GM21515 (cell line): Measurements from ENCODE around the gene SLAMF8.

Experiments
- ATAC-seq: cut with Tn5 transposase; IDR thresholded peaks from one replicate; pipeline ENCODE4 v1.9.1; 2021; ENCODE audit not compliant: unreplicated experiment

SLAMF8 gene

DNA sequence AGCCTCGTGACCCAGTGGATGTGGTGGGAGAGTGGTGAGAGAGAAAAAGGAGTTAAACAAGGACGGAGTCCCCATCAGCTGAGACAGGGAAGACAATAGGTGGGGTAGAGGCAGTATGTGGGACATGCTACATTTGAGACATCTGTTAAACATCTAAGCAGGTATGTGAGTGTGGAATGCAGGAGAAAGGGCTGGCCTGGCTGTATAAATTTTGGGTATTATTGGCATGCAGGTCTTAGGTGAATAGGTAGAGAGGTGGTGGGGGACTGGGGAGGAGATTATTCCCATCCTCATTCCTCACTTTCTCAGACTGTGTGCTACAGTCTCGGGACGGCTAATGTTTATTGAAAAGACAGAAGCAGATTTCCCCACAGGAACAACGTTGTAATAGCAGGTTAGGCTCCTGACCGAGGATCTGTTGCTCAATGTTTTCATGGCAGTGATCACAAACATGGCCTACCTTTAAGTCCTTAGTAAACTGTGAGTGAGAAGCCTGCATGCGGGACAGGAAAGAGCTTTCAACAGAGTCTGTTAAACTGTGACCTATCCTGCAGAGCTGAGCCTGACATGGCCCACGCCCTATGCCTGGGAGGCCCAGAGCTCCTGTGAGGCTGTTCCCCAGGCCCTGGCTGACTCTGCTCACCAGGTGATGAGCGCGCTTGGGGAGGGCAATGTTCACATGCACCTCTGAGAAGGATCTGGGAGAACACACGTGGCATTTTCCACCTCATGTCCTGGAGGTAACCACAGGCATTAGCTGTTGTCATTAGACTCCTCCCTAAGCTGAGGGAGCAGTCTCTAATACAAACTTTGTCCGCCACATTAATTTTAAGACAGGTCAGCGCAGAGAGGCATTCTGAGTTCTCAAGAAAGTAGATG lies 19.3 kb downstream of the SLAMF8 start:
- no peak for ATAC-seq

DNA sequence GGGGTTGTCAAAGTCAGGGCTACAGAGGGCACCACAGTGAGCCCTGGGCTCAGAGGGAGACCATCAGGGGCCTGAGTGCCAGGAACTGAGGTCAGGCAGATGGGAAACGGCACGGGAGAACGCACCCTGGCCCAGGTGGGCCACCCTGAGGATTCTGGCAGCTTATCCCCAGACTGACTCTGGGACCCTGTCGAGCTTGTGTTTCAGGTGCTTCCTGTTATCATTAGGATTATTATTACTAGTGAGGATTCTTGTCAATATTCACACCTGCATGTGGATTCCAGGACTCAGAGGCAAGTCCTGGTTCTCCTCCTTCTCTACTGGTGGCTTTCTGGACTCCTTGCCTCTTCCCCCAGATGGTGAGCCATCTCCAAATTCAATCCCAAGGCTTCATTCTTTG lies 20.6 kb downstream of the SLAMF8 start:
- no peak for ATAC-seq

DNA sequence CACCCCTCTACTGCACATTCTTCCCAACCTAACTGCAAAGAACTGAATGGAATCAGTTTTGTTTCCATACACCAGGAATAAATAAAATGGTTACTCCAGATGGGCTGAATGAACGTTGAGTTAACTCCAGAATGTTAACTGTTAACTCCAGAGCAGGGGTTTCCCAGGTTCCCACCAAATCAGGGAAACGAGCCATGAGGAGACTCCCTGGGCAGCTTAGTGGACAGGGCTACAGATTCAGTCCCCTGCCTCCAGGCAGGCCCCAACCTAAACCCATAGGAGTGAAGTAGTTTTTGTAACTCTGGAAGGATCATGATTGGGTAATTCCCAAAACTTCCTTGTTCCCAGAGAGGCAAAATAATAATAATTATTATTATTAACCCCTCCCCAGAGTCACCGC lies 21.7 kb downstream of the SLAMF8 start:
- no peak for ATAC-seq

DNA sequence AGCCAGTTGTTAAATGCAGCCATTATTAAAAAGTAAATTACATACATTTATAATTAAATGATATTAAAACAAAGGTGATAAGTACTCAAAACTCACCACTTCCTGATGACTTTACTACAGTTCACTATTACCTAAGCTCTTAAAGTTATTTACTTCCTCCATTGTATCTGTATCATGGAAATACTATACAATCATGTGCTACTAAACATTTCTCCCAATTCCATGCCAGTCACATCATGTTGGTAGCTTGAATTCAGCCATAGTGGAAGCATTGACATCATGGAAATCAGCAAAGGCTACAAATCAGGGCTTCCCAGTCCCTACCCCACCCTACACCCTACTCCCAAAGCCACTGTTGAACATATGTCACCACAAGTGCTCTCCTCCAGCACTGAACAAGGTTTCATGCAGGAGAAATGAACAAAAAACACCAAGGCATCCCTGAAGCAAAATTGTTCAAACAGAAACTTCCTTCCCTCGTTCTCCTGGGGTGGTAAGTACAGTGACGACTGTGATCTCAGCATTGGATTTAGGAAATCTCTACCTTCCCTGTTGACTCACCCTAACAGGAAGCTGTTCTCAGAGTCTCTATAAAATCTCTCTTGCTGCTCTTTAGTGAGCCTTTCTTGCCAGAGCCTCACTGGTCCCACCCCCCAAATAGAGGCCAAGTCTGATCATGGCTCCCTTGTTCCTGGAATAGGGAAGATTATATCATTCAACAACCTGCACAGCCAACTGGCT lies 23.1 kb downstream of the SLAMF8 start:
- no peak for ATAC-seq

DNA sequence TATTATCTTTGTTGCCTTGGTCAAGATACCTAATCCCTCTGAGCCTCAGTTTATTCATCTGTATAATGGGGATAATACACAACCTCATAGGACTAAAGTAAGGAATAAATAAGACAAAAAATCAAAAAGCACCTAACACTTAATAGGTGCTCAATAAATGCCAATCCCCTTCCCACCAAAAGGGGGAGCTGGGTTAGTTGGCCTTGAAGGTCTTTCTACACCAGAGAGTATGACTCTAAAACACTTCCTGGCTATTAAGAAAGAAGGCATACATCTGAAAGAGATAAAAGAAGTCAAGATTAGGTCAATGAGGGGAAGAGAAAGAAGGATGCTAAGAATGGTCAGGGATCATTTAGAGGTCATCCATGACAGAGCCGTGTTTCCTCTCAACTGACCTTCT lies 24.7 kb downstream of the SLAMF8 start:
- no peak for ATAC-seq

DNA sequence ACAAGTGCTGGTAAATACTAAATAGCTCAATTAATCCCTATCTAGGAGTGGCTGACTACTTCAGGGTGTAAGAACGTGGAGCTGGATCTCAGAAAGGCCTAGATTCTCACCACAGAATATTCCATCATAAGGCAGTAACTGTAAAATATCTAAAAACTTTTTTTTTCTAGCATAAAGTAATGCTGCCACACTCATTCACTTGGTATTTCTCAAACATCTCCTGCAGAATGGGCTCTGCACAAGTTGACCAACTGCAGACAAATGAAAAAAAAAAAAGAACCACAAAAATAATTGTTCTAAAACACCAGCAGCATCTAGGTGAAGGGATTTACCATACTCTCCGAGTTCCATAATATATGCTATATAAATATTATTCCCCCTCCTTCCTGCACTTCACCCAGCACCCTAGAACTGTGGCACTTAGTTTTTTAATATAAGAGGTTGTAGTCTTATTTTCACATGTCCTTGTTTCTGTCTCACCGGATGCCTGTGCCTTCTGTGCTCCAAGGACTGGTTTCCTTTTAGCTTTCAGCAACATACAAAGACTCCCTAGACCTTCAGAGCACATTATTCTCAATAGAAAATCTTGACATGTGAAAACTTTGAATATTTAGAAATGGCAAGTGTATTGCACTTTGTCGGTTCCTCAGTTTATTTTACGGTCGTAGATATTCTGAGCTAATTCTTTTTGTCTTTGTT lies 26.9 kb downstream of the SLAMF8 start:
- no peak for ATAC-seq

DNA sequence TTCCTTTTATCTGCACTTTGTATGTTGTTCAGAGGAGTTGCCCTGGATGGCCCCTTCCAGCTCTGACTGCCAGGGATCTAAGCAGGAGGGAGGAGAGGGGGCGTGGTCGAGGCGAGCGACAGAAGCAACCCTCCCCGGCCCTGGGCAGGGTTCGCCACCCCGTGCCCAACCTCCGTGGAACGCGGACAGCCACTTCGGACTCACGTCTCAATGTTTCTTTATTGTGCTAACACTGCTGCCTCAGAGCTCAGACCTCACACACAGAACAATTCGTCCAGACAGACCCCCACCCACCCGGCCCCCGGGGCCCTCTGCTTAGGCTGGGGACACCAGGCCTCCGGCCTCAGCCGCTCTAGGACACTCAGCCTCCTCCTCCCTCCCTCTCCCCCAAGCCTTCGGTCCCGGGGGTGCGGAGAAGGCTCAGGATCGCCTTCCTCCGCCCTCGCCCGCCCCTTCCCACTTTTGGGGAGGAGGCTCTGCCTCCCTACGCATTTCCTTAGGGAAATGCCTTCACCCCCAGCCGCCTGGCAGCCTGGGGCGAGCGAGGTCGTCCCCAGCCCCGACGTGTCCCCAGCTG lies 27.5 kb downstream of the SLAMF8 start:
- ATAC-seq, result no peak

DNA sequence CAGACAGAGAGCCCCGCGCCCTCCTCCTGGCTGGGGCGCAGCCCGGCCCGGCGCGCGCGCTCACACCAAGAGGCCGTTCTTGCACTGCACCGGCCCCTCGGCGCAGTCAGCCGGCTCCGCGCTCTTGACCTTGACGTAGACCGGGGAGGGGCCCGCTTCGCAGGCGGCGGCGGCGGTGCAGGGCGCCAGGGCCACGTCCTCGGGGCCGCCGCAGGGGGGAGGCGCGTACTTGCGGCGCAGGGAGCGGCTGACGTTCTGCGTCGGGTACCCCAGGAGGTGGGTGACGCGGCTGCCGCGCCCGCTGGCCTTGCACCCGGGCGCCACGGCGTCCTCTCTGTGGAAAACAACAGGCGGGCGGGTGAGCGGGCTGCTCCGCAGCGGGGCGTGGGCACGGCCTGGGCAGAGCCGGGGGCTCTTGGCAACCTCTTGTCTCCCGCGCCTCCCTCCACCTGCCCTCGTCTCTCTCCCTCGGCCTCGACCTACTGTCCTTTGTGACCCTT lies 28.1 kb downstream of the SLAMF8 start:
- ATAC-seq, result peak; percentile 73

DNA sequence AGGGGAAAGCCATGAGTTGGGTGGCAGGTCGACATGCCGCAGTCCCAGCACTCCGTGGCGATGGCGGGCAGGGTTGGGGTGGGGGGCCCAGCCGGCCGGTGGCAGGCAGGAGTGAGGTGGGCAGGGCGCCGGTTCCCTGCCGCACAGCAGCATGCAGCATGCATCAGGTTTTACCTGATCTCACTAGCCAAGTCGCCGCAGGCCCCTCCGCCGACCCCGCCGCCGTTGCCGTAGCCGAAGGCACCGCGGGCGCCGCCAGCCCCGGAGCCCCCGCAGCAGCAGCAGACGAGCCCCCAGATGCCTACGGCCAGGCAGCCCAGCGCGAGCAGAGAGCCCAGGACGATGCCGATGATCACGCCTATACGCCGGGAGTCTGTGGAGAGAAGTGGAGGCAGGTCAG lies 29.0 kb downstream of the SLAMF8 start:
- no peak for ATAC-seq

DNA sequence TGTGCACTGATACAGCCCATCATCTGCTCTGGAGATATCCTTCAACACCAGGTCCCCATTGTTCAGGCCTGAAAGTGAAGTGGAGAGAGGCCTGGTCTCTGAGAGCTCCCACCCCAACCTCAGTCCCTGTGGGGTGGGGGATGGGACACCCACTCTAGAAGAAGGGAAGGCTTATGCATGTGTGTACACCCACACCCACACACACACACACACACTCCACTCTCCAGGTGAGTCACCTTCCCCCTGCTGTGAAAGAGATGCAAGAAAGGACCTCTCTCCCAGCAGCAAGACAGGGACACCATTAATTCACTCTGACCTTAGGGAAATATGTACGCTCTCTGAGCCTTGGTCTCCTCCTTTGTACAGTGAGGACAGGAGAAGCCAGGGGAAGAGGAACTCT lies 29.9 kb downstream of the SLAMF8 start:
- no peak for ATAC-seq

DNA sequence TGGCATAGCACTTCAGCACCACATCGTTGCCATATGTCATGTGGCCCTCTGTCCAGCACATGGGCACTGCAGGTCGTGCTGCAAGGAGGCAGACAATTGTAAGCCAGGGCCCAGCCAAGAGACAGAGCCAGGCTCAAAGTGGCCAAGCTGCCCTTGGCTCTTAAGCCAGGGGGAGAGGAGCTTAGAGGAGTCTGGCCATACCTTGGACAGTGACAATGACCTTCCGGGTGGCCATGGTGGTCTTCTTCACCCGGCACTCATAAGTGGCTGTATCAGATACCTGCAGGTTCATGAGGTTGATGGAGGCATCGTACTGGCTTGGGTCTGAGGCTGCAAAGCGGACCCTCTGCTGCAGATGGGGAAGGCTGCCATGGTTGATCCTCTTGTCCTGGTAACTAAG lies 31.2 kb downstream of the SLAMF8 start:
- ATAC-seq, result no peak

DNA sequence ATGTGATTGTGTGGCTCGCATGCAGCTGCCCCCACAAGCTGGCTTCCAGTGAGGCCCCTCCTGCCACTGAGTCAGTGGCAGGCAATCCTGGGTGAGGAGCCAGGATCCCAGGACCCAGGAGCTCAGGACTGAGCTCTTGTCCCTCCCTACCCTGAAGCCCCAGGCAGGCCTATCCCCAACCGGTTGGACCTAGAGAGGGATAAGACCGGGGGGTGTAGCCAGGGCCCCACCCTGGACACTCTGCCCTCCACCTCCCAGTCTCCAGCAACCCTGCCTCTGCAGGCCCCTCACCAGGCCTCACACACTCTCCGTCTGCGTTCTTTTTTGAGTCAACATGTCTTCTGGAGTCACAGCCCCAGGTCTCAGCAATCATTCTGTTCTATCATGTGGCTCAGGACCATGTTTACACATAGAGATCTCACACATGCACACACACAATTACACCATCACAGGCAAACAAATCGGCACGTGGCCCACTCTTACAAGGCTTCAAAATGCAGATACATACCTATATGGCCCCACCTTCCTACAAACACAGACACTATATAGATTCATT lies 33.2 kb downstream of the SLAMF8 start:
- ATAC-seq, result no peak

DNA sequence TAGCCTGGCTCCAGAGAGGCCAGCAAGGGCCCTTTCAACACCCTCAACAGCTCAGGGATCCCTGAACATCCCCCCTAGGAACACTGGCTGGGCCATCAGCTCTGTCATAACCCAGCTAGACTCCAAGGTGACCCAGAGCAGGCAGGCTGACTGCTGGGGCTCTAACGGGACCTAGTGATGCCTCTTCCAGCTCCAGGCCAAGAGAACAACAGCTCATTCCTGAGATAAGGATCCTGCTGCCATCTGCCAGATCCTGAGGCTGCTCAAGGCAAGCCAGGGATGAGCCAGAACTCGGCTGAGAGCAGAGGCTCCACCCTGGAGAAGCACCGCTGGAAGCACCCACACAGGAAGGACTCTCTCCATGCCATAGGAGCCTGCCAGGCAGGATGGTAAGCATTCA lies 33.8 kb downstream of the SLAMF8 start:
- no peak for ATAC-seq

DNA sequence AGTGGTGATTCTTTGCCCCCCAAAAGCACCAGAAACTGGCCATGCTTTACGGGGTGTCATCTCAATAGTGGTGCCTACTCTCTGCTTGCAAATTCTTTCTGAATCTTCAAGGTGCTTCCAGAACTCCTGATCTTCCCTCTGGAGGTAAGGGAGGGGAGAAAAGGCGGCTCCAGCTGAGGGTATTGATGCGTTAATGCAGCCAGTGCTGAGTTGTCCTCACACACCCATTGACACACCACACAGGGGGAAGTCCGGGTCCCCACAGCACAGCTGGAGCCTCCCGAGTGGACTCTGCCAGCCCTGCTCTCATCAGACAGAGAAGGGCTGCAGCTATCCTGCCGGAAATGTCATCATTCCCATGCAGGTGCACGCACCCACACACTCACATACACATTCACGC lies 34.5 kb downstream of the SLAMF8 start:
- no peak for ATAC-seq

DNA sequence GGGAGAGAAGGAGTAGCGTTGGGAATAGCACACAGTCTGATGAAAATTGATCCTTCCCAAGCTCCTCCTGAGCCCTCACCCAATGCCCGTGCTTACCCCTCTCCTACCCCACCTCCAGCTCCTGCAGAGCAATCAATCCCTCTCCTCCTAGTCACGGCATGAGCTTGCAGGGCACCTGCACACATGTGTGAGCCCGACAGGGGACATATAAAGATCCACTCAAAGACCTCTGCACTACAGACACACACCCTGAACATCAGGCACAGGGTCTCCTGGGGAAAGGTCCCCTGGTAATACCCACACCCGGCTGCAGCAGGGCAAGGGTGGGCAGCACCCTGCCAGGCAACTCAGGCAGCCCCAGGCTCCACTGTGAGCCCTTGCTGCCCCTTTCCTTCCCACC lies 35.4 kb downstream of the SLAMF8 start:
- no peak for ATAC-seq

DNA sequence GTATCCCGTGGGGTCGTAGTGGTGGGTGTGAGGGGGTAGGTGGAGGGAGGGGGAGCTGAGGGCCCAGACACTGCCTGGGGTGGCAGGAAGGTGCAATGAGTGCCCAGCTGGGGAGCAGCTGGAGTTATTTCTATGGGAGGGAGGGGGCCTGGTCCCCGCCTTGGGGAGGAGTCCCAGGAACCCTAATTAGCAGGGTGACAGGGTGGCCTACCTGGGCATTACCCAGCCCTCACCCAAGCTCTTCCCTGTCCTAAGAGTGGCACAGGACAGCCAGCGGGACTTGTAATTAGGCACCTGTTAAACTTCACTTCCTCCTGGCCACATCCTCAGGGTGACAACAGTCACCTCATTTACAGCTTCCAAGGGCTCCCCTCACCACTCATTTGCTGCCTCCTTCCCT lies 35.9 kb downstream of the SLAMF8 start, which contains the start of gene VSIG8:
VSIG8 (minus strand) TSS at position 101 of the 400 bp plus-strand sequence. CDS start 136 bp downstream, outside the sequence.
- no peak for ATAC-seq

DNA sequence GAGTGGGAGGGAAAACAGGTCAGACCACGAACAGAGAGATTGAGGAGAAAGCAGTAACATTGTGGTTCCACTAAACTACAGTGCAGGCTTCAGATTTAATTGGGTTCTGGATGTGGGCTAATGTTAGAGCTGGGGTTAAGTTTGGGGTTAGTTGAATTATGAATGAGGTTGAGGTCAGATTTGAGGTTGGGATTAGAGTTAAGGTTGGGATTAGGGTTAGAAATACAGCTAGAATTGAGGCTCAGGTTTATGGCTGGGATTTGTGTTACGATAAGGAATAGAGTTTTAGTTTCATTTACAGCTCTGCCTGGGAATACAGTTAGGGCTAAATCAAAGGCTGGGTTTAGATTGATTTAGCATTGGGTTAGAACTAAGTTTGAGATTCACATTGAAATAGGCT lies 37.6 kb downstream of the SLAMF8 start:
- ATAC-seq, result no peak

DNA sequence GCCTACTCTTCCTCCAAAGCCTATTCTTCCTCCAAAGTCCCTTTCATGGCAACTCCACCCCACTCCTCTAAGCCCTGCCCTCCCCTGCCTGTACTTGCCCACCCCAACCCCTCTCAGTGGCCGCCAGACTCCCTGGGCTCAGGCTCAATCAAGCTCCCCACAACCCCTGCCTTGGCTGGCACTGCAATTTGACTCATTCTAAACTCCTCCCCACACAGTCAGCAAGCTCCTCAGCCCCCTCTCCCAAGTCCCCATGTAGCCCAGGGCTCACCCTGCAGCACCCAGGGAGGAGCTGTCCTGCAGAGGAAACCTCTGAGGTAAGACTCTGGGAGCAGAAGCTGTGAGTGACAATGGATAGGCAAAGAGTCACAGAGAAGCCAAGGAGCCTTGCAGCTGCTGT lies 39.4 kb downstream of the SLAMF8 start:
- ATAC-seq, result no peak

DNA sequence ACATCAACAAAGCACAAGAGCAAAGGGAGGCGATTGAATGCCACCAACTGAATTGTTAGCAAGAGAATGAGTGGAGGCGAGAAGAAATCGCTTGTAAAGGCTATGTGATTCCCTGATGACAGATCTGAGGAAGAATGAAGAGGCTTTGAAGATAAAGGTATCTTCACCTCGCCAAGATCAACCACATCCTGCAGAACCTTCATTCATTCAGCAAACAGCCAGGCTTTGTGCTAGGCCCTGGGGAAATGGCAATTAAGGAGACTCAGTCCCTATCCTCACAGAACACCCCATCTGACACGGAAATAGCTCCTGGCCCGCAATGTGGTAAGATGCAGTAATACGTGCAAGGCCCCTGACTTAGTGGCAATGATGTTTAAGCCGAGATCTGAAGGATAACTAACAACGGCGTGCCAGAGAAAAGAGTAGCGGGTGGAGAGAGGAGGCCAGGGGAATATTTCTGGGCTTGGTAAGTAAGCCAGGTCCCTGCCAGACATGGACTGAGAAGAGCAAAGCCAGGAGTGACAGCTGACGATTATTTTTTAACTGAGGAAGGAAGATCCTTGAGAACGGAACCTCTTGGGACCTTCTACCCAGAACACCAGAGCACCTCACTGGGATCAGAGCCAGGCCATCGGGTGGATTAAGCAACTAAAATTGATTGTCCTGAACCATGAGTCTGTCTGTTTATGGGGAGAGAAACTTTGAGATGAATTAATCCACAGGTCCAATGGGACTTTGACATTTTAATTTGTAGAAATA lies 40.4 kb downstream of the SLAMF8 start:
- ATAC-seq, result no peak

DNA sequence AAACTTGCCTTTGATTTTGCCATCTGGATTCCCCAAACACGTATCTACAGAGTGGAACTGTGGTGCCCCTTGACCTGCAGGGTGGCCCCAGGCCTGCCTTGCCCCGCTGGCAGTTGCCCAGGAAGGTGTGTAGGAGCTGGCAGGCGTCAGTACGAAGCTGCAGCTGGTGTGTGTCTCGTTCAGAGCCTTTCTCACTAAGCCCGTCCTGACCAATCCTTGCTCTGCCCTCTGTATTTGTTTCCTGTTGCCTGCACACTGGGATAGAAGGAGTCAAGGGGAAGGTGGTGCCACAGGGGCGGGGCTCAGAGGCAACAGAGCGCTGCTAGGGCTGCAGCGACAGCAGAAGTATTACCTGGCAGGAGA lies 41.0 kb downstream of the SLAMF8 start:
- ATAC-seq, result no peak
